A204.1 (cell line): ENCODE results near the gene FN3K.
"Not testable (repeated sequence)": the region's sequence is repeated elsewhere in the genome, so short reads cannot be mapped to it uniquely, and the experiment has no call there.

Source experiments
- FAIRE-seq: peaks from 2 replicates; lab custom pipeline; 2012; peaks lifted over from hg19 to GRCh38; lab: Jason Lieb, UNC

FN3K gene

GRCh38 chr17:82775001-82775823, 39.8 kb downstream of the FN3K start:
- FAIRE-seq: no peak

GRCh38 chr17:82776454-82776853, 41.0 kb downstream of the FN3K start:
- FAIRE-seq: no peak

- not testable (repeated sequence) for FAIRE-seq
Measured at GRCh38 chr17:82777778-82778375, 42.5 kb downstream of the FN3K start.

GRCh38 chr17:82779541-82779940, 44.1 kb downstream of the FN3K start:
- FAIRE-seq: no peak

DNA sequence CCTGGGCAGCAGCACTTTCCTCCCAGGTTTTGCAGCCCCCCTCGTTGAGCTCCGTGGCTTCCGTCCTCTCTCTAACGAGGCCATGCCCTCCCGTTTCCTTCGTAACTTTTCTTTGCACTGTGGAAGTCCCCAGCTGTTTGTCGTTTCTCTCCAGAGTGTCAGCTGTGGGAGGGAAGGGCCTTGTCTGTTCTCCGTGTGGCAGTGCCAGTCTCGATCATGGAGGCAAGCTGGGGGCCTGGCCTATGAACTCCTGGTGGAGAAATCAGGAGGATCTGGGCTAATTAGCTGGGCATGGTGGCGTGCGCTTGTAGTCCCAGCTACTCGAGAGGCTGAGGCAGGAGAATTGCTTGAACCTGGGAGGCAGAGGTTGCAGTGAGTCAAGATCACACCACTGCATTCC, 44.8 kb downstream of the FN3K start:
- no peak for FAIRE-seq

DNA sequence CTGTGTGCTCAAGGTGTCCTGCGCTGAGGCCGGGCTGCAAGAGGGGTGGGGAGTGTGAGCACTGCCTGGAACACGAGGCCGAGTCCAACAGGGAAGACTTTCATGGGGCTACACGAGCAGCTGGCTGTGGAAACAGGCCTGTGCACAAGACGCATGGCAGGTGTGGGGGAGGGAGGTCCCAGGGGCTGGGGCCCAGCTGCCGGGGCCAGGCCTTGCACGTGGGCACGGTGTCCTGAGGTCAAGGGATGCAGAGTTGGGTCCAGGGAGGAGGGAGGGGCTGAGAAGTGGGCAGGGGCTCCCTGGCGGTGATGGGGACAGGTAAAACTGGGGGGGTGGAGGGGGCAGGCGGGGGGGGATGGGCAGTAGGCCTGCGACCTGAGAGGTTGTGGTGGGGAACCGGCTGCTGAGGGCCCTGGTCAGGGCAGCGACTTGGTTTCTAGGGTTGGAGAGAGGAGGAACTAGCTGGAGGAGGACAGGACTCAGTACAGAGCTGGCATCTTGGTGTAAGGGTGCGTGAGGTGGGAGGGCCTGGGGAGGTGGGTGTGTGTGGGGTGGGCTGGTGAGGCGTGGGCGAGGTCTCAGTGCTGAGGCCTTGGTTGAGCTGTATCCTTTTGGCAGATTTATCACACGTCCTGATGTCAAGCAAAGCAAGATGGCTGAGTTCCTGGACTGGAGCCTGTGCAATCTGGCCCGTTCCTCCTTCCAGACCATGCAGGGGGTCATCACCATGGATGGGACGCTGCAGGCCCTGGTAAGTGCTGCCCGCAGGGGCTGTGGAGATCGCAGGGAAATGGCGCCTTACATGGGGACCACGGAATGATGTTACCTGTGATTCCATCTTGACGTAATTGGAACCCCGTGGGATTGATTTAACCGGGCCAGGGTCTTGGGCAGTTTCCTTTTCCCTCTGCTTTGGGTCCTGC, 45.8 kb downstream of the FN3K start:
- no peak for FAIRE-seq

GRCh38 chr17:82781894-82782274, 46.5 kb downstream of the FN3K start:
- no peak for FAIRE-seq

DNA sequence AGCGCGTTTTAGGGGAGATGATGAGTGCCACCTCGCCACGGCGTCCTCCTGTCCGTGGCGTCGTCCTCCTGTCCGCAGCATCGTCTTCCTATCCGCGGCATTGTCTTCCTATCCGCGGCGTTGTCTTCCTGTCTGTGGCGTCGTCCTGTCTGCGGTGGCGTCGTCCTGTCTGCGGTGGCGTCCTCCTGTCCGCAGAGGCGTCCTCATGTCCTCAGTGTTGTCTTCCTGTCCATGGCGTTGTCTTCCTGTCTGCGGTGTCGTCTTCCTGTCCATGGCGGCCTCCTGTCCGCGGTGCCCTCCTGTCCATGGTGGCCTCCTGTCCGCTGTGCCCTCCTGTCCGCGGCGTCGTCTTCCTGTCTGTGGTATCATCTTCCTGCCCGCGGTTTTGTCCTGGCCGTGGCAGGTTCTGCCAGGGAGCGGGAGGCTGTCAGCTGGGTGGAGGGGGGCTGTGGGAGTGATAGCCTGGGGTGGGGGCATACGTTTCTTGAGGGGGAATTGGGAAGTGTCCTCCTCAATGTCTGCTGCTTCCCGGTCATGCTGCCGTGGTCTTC, 47.3 kb downstream of the FN3K start:
- FAIRE-seq: no peak

GRCh38 chr17:82783498-82783897, 48.1 kb downstream of the FN3K start:
- no peak for FAIRE-seq

- not testable (repeated sequence) for FAIRE-seq
Measured at GRCh38 chr17:82785581-82785980, 50.2 kb downstream of the FN3K start.

DNA sequence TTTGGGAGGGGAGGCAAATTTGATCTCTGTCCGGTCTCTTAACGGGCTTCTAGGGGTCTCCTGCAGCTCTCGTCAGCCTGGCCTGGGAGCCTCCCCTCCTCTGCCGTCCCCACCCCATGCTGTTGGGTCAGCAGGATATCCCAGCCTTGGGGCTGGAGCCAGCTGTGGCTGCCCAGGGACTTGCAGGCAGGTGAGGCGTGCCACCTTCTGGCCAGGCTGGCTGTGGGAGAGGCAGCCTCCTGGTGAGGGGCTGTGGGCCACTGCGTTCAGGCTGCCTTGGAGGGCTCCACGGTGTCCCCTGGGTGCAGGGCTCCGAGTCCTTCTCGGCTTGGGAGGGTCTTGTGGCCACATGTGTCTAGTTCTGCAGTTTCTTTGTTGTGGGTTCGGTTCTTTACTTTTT, 51.0 kb downstream of the FN3K start:
- FAIRE-seq: no peak

DNA sequence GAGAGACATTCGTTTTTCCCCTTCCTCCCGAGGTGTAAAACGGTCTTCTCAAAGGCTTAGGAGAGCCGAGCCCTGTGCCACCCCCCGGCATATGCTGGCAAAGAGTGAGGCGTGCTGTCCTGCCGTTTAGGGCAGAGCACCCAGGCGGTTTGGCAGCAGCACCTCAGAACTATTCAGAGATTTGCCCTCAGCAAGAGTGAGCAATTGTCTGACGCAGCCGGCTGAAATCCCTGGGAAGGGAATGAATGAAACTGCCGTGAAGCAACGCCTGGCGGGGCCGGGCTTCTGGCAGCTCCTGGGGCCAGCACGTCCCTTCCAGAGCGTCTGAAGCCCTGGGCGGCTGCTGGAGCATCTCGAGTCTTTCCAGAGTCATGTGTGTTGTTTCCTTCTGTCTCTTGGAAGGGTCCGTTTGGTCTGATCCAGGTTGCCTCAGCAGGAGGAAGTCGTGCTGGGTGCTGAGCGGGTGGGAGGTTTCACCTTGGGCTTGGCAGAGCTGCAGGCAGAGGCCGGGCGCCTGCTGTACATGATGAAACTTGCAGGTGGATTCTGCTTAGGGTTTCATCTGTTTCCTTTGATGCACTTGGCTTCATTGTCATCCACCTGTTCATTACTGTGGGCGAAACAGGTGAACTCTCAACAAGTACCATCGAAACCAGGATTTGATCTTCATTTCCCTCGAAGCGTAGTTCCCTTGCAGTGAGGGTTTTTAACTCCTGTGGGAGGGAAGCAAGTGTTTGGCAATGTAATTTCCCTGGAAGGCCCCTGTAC, 51.9 kb downstream of the FN3K start:
- FAIRE-seq: no peak

DNA sequence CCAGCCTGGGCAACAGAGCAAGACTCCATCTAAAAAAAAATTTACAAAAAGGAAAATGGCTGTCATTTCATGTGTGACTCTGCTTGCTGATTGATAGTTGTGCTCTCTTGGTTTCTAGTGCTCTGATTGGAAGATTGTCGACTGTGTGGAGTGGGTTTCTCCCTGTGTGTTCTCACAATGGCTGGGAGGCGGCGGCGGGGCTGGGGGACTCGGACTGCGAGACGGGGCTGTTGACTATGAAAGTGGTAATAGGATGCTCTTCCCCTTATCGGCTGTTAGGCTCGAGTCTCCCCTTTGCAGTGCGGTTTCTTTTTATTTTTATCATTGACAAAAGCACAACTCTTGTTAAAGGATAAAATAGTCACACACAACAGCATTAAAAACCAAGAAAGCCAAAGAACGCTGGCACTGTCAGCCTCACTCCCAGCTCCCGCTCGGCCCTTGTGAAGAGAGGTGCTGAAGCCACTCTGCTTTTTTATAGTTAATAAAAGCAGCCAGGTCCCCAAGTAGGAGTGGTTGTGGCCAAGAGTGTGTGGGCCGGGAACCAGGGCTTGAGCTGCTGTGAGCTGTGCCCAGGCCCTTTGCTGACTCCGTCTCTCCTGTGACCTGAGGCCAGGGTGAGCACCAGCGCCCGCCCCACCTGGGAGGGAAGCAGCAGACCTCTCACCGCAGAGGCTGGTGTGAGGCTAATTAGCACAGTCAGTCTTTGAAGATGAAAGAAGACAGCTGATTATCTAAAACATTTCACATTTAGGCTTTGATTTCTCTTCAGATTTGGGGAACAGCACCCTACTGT, 53.0 kb downstream of the FN3K start:
- no peak for FAIRE-seq

DNA sequence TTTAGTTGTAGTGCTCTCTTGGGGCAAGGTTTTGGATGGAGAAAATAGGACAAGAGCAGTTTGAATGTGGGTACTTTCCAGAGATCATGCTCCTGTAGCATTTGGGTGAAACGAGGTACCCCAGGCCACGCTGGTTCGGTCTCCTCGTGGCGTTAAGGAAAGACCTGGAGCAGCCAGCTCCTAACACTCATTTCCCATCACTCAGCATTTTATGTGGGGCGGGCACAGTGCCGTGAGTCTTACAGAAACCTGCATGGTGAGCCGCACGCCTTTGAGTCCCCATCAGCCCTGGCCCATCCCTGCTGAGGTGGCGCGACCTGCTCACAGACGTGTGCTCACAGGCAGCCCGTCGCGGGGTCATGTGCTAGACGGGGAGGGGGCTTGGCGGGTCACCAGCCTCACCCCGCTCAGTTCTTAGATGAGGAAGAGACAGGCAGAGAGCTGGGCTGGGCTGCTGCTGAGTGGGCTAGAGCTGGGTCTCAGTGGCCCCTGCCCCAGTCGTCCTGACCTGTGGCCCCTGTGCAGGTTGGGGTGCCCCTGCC, 53.7 kb downstream of the FN3K start:
- FAIRE-seq: no peak

DNA sequence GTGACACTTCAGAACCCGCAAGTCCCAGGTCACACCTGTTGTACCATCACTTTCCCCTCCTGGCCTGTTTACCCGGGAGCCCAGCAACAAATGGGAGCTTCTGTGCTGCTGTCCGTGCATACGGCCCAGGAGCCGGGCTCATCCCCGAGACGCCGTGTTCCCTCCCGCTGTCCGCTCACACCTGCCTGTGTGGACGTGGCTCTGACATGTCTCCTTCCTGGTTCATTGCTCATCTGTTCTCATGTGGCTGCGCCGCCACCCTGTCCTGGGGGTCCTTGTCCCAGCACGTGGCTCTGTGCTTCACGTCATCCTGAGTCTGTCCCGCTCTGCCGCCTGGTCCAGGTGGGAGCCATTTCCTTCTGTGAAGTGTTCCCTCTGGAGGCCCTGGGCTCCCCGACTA, 54.4 kb downstream of the FN3K start:
- FAIRE-seq: no peak

- no peak for FAIRE-seq
Measured at GRCh38 chr17:82790391-82790790, 55.0 kb downstream of the FN3K start.

GRCh38 chr17:82791532-82791931, 56.1 kb downstream of the FN3K start:
- FAIRE-seq: no peak

- no peak for FAIRE-seq
Measured at GRCh38 chr17:82793974-82794630, 58.7 kb downstream of the FN3K start.

GRCh38 chr17:82794781-82795482, 59.5 kb downstream of the FN3K start:
- FAIRE-seq: no peak

GRCh38 chr17:82795615-82796014, 60.2 kb downstream of the FN3K start:
- FAIRE-seq: no peak
